Umbilical cord (tissue), 2 donors: Measurements from ENCODE around the gene FGF14. TPM values are rescaled to one million over a fixed set of nuclear protein-coding genes. Genes with fewer than 3 reads are reported as not detected.
"Not testable (repeated sequence)": the region's sequence is repeated elsewhere in the genome, so short reads cannot be mapped to it uniquely, and the experiment has no call there.

Experiments used
- DNase-seq: peaks from one replicate; pipeline ENCODE4 v3.0.0-alpha.2; 2015; ENCODE audit warnings: low spot score
- total RNA-seq: library from RNA; depleted of rRNA; stranded (reverse); fragments of >200 nt; gene quantifications from one replicate; pipeline ENCODE4 v1.2.3, GENCODE V29; 2014; ENCODE audit warnings: low replicate concordance; ENCODE audit not compliant: insufficient read depth

Gene FGF14
- total RNA-seq, 1 donor from 2014 or later: 3.1 TPM

- no peak for DNase-seq
Observed at GRCh38 chr13:102195566-102196462, 206.0 kb downstream of the FGF14 start.

GRCh38 chr13:102192858-102193257 lies 209.0 kb downstream of the FGF14 start:
- DNase-seq: no peak

GRCh38 chr13:102191951-102192502 lies 209.8 kb downstream of the FGF14 start:
- no peak for DNase-seq

- DNase-seq: no peak
Observed at GRCh38 chr13:102190930-102191329, 210.9 kb downstream of the FGF14 start.

GRCh38 chr13:102187313-102187712 lies 214.5 kb downstream of the FGF14 start:
- DNase-seq: no peak

- DNase-seq: no peak
Observed at GRCh38 chr13:102185375-102185984, 216.4 kb downstream of the FGF14 start.

- no peak for DNase-seq
Observed at GRCh38 chr13:102183509-102184182, 218.2 kb downstream of the FGF14 start.

GRCh38 chr13:102182170-102182569 lies 219.7 kb downstream of the FGF14 start:
- no peak for DNase-seq

- no peak for DNase-seq
Observed at GRCh38 chr13:102177431-102177830, 224.4 kb downstream of the FGF14 start.

- DNase-seq: no peak
Observed at GRCh38 chr13:102176846-102177245, 225.0 kb downstream of the FGF14 start.

GRCh38 chr13:102172406-102172805 lies 229.4 kb downstream of the FGF14 start:
- DNase-seq: no peak

GRCh38 chr13:102170305-102170704 lies 231.5 kb downstream of the FGF14 start:
- no peak for DNase-seq

GRCh38 chr13:102169471-102170015 lies 232.3 kb downstream of the FGF14 start:
- DNase-seq: no peak

GRCh38 chr13:102152790-102153189 lies 249.1 kb downstream of the FGF14 start:
- DNase-seq: no peak

- DNase-seq: no peak
Observed at GRCh38 chr13:102147353-102147752, 254.5 kb downstream of the FGF14 start.

- no peak for DNase-seq
Observed at GRCh38 chr13:102145750-102146149, 256.1 kb downstream of the FGF14 start.

GRCh38 chr13:102142473-102142826 lies 259.4 kb downstream of the FGF14 start:
- DNase-seq: no peak

GRCh38 chr13:102141625-102142472 lies 260.0 kb downstream of the FGF14 start:
- peak; percentile 42 for DNase-seq

- no peak for DNase-seq
Observed at GRCh38 chr13:102139626-102140025, 262.2 kb downstream of the FGF14 start.

- no peak for DNase-seq
Observed at GRCh38 chr13:102138635-102139190, 263.1 kb downstream of the FGF14 start.

GRCh38 chr13:102137904-102138303 lies 263.9 kb downstream of the FGF14 start:
- DNase-seq: not testable (repeated sequence)
